Measurements from ENCODE around the gene IGHMBP2.
A peak's percentile ranks its signal among the peaks of the same experiment; 100 is the strongest.

Gene IGHMBP2

DNA sequence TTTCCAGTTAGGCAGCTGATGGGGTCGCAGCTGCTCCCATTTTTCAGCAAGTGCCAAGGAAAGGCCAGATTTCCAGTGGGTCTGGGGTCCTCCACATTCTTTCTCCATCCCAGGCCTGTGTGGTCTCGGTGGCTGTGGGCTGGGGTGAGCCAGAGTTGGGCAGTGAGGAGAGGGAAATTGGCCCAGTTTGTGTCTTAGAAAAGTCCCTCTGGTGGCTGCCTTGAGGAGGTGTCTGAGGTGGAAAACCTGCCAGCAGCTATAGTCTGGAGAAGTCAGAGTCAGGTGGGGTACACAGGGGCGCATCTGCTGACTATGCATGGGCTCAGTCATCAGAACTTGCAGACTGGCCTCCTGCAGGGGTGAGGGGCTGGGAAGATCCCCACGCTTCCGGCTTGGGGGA is 46.6 kb downstream of the IGHMBP2 start:
- Mint-ChIP-seq H3K9me3 (no peaks in the 10 kb centered on the region), H3K4me3 (no peak overlapping the region), H3K27me3 (peaks cover 1% of the 10 kb centered on the region), H3K4me1 (peaks cover 11% of the 10 kb centered on the region), H3K27ac (no peak overlapping the region), H3K36me3 (ENCODE audit: low read depth) (no peaks in the 10 kb centered on the region)
- ATAC-seq (no peak), DNase-seq (no peak)

DNA sequence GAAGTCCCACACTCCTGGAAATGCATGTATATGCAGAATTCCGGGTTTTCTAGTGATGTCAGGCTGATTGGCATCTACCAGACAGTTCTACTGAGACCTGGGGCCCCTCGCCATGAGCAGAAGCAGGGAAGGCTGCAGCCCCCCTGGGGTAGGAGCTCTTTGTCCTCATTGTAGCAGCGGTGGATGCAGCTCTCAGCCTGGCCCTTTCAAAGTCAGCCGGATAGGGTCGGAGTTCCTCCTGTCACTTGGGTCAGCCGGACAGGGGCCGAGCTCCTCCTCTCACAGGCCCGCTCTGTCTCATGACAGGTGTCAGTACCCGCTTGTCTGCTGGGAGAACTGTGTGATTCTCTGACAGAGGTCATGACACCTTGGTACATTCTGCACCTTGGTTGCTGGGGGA is 47.1 kb downstream of the IGHMBP2 start:
- DNase-seq = no peak
- H3K9me3 Mint-ChIP-seq = no peaks in the 10 kb centered on the region
- no peaks in the 10 kb centered on the region for H3K36me3 Mint-ChIP-seq (ENCODE audit: low read depth)
- H3K27ac Mint-ChIP-seq = no peak overlapping the region
- H3K4me3 Mint-ChIP-seq = no peak overlapping the region
- ATAC-seq = no peak
- peaks cover 9% of the 10 kb centered on the region for H3K4me1 Mint-ChIP-seq
- H3K27me3 Mint-ChIP-seq = peaks cover 2% of the 10 kb centered on the region

DNA sequence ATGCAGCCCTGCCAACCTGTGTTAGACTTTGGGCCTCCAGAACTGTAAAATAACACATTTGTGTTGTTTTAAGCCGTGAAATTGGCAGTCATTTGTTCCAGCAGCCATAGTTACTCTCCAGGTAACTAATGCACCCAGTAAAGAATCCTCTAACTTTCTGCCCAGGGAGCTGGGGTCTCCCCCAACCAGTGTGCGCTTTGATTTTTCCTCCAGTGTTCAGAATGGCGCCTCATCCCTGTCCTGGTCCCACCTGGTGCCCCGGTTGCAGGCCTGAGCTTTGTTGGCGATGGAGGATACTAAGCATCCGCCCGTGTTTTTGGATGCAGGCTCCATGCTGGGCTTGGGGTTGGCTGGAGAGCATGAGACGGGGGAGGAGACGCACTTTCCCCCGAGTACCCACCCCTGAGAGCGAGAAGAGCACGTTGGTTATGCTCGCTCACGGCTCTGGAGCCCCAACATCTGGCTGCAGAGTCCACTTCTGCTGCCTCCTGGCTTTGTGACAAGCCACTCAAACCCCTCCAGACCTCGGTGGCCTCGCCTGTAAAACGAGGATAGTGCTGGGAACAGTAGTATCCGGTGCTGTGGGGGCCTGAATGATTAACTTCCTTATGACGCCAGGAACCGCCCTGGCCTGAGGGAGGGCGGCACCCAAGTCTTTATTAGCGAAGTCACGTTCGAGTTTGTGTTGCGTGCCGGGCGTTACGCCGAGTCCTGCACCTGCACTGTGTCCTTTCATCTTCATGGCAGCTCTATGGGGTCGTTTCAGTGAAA is 51.3 kb downstream of the IGHMBP2 start:
- Mint-ChIP-seq H3K9me3 (no peaks in the 10 kb centered on the region), H3K27me3 (peaks cover 2% of the 10 kb centered on the region), H3K36me3 (ENCODE audit: low read depth) (peaks cover 2% of the 10 kb centered on the region), H3K4me1 (peaks cover 3% of the 10 kb centered on the region), H3K27ac (no peak overlapping the region), H3K4me3 (no peak overlapping the region)
- ATAC-seq (peak; percentile 13), DNase-seq (no peak)

DNA sequence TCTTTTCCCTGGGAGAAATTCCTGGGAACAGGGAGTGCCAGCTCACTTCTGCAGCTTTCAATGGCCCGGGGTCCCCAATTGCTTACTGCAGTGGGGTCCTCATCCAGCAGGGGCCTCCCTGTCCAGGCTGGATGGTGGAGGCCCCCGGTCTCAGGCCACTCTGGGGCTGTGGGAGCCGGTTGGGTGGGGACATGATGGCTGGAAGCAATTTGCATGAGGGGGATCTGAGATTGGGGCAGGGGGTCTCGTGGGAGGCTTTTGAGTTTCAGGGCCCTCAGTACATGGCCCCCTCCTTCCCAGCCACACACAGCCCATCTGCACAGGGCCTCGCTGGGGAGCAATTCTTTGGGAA is 51.9 kb downstream of the IGHMBP2 start:
- DNase-seq = no peak
- Mint-ChIP-seq H3K36me3 (ENCODE audit: low read depth) (peaks cover 2% of the 10 kb centered on the region), H3K4me1 (peaks cover 3% of the 10 kb centered on the region), H3K9me3 (no peaks in the 10 kb centered on the region), H3K4me3 (no peak overlapping the region), H3K27ac (no peak overlapping the region), H3K27me3 (peaks cover 2% of the 10 kb centered on the region)
- ATAC-seq = no peak

DNA sequence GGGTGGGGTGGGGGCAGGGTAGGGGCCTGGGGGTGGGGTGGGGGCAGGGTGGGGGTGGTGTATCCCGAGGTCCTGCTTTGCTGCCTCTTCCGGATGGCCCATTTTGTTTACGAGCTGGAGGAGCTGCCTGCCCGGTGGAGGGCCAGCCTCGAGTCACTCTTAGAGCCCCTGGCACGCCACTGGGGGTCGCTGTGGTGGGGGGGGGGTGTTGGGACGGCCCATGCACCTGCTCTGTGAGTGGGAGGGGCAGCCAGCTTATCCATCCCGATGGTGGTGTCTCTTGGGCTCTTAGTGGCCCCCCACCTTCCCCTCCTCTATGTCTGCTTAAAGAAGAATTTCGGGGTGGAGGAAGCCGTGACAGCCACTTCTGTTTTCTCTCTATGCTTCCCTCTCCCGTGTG is 52.5 kb downstream of the IGHMBP2 start:
- no peaks in the 10 kb centered on the region for H3K9me3 Mint-ChIP-seq
- ATAC-seq (peak; percentile 44), DNase-seq (peak; percentile 50)
- H3K27me3 Mint-ChIP-seq = peaks cover 2% of the 10 kb centered on the region
- H3K27ac Mint-ChIP-seq = no peak overlapping the region
- peaks cover 2% of the 10 kb centered on the region for H3K36me3 Mint-ChIP-seq (ENCODE audit: low read depth)
- no peak overlapping the region for H3K4me3 Mint-ChIP-seq
- peaks cover 3% of the 10 kb centered on the region for H3K4me1 Mint-ChIP-seq

DNA sequence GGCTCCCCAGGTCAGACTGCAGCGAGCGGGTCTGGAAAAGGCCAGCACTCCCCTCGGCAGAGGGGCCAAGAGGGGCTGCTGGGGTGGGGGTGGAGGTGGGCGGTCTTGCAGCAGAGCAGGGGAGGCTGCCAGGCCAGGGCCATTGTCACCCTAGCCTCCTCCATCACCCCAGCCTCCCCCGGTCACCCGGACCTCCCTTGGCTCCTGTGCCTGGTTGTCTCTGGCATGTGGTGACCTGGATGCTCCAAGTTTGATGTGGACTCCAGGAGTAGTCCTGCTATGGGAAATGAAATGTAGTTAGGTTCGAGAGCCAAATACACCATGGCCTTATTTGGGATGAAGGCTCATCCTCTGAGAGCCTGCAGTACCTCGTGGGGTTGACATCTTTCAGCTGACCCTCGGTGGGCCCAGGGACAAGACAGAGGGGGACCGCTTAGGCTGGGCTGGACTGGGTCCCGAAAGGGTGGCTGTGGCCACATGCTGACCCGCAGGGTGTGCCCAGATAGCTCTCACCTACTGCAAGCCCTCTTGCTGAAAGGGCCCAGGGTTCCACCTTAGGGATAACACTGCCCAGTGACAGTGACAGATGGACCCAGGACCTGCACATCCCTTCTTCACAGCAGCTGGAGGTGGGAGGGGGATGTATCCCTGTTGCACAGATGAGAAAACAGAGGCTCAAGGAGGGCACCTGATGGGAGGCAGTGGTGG is 53.0 kb downstream of the IGHMBP2 start:
- DNase-seq = no peak

DNA sequence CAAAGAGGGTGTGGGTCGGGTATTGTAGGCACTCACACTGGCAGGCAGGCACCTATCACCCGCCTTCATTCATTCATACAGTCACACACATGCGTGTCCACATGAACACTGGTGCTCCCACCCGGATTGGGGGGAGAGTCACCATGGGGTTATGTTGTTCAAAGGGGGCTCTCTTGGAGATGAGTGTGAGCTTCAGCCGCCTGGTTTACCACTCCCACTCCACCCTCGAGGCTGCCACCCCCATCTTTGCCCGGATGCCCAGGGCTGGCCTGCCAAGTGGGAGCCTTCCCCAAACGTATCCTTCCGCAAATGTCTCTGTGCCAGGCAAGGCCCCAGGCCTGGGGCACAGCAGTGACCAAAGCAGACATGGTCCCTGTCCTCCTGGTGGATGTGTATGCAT is 54.5 kb downstream of the IGHMBP2 start:
- Mint-ChIP-seq H3K27me3 (peaks cover 2% of the 10 kb centered on the region), H3K36me3 (ENCODE audit: low read depth) (peaks cover 2% of the 10 kb centered on the region), H3K27ac (no peak overlapping the region), H3K4me3 (no peak overlapping the region), H3K4me1 (peaks cover 10% of the 10 kb centered on the region), H3K9me3 (no peaks in the 10 kb centered on the region)
- ATAC-seq = no peak
- DNase-seq = no peak

More for the DNA sequence above, 53.0 kb downstream of the IGHMBP2 start:
- Mint-ChIP-seq H3K9me3 (no peaks in the 10 kb centered on the region), H3K27me3 (peaks cover 2% of the 10 kb centered on the region), H3K4me3 (no peak overlapping the region), H3K4me1 (peaks cover 3% of the 10 kb centered on the region), H3K36me3 (ENCODE audit: low read depth) (peaks cover 2% of the 10 kb centered on the region), H3K27ac (no peak overlapping the region)
- no peak for ATAC-seq

DNA sequence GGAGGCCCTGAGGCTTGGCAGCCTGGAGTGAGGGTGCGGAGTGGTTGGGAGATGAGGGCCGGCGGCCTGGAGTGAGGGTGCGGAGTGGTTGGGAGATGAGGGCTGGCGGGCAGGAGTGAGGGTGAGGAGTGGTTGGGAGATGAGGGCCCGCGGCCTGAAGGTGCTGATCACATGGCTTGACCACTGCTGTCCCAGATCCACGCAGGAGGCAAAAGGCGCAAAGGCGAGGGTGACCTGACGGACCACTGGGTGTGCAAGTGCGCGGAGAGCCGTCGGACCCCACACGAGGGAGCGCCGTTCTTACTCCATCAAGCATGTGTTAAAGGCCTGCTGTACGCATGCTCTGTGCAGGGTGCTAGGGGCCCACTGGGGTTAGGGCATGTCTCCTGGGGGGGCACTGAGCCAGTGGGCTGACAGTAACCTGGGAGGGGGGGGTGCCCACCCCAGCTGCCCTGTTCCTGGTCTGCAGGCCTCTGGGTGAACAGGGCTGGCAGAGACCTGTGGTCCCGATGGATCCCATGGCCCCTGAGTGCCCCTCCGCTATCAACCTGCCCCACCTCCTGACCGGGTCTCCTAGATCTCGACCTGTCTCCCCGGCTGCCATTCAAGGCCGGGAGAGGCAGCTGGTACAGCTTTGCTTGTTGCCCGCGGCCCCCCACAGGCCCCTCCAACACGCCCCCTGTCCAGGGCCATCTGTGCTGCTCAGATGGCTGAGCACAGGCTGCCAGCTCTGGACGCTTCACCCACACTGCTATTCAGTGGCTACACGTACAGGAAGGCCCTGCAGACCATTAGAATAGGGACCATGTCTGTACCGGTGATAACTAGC is 56.0 kb downstream of the IGHMBP2 start:
- peaks cover 2% of the 10 kb centered on the region for H3K36me3 Mint-ChIP-seq (ENCODE audit: low read depth)
- H3K4me3 Mint-ChIP-seq = no peak overlapping the region
- DNase-seq = no peak
- peaks cover 2% of the 10 kb centered on the region for H3K27me3 Mint-ChIP-seq
- ATAC-seq = no peak
- peaks cover 10% of the 10 kb centered on the region for H3K4me1 Mint-ChIP-seq
- no peaks in the 10 kb centered on the region for H3K9me3 Mint-ChIP-seq
- no peak overlapping the region for H3K27ac Mint-ChIP-seq

DNA sequence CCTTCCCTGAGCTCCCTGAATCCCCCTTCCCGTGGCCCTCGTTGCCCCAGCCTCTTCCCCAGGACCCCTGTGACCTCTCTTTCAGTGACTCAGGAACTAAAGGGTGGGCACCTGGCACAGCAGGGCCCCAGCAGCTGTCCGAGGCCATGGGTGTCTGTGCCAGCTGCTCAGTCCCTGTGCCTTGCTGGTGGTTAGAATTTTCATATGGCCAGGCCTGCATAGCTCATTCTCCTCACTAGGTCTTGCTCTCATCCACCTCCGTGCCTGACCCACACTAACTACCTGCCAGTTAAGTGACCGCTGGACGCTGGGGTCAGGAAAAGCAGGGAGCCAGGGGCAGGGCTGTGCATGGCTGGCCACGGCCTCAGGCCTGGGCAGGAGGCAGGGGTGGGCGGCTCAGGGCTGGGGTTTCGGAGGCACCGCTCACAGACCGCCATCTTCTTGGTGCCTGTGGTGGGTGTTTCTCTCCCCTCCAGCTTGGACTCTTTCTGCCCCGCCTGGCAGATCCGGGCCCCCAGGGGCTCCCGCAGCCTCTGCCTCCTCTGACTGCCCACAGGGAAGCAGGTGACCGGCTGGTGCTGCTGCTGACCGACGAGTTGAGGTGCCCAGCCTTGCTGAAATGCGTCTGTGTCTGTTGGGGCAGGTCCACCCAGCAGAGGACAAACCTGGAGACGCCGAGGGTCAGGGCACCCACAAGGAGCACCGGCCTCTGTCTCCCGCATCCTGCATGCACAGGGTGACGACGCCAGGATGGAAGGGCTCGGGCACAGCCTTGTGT is 56.8 kb downstream of the IGHMBP2 start:
- Mint-ChIP-seq H3K9me3 (no peaks in the 10 kb centered on the region), H3K4me1 (peaks cover 7% of the 10 kb centered on the region), H3K36me3 (ENCODE audit: low read depth) (peaks cover 2% of the 10 kb centered on the region), H3K27me3 (no peaks in the 10 kb centered on the region), H3K4me3 (no peak overlapping the region), H3K27ac (no peak overlapping the region)
- ATAC-seq = no peak
- DNase-seq = no peak

DNA sequence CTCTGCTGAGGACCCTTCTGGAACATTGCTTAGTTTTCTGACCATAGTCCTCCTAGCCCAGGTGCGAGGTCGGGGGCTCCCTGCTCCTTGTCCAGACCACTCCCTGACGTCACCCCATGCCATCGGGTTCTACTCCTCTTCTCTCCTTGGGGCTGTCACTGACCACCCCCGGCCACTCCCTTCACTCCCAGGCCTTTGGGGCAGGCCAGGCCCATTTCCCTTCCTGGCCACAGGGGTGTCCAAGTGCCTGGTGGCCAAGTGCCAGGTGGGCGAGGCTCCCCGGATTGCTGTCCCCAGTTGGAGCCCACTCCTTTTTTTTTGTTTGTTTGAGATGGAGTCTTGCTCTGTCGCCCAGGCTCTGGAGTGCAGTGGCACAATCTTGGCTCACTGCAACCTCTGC is 57.6 kb downstream of the IGHMBP2 start:
- H3K36me3 Mint-ChIP-seq (ENCODE audit: low read depth) = peaks cover 2% of the 10 kb centered on the region
- DNase-seq (no peak), ATAC-seq (no peak)
- no peaks in the 10 kb centered on the region for H3K9me3 Mint-ChIP-seq
- H3K27me3 Mint-ChIP-seq = no peaks in the 10 kb centered on the region
- H3K27ac Mint-ChIP-seq = no peak overlapping the region
- peaks cover 7% of the 10 kb centered on the region for H3K4me1 Mint-ChIP-seq
- no peak overlapping the region for H3K4me3 Mint-ChIP-seq

DNA sequence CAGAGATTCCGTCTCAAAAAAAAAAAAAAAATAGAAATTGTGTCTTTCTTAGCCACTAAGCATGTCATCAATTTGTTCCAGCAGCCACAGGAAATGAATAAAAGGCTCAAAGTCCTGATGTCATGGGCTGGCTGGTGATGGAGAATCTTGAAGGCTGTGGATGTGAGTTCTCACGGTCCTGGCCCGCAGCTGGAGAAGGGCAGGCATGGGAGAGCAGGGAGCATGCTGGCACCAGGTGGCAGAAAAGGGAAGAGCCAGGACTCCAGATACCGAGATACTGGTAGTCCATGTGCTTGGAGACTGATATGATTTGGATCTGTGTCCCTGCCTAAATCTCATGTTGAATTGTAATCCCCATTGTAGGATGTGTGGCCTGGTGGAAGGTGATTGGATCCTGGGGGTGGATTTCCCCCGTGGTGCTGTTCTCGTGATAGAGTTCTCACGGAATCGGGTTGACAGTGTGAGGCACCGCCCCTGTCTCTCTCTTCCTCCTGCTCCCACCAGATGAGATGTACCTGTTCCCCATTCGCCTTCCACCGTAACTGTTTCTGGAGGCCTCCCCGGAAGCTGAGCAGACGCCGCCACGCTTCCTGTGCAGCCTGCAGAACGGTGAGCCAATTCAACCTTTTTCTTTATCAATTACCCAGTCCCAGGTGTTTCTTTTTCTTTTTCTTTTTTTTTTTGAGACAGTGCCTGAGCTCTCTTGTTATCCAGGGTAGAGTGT is 59.0 kb downstream of the IGHMBP2 start:
- ATAC-seq (no peak), DNase-seq (no peak)
- Mint-ChIP-seq H3K4me3 (no peak overlapping the region), H3K27ac (peak overlapping the region; percentile 65), H3K9me3 (no peaks in the 10 kb centered on the region), H3K36me3 (ENCODE audit: low read depth) (no peaks in the 10 kb centered on the region), H3K4me1 (peaks cover 7% of the 10 kb centered on the region), H3K27me3 (no peaks in the 10 kb centered on the region)

DNA sequence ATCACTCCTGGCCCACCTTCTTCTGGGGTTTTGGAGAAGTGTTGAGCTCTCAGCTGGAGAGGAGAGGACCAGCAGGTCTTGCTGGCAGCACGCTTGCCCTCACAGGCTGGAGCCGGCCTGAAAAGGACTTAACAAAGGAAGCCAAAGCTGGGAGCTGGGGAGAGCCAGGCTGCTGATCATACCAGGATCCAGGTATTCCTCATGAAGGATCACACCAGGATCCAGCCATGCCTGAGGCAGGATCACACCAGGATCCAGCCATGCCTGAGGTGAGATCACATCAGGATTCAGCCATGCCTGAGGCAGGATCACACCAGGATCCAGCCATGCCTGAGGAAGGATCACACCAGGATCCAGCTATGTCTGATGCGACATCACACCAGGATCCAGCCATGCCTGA is 60.1 kb downstream of the IGHMBP2 start:
- DNase-seq (no peak), ATAC-seq (no peak)
- Mint-ChIP-seq H3K9me3 (no peaks in the 10 kb centered on the region), H3K4me1 (peaks cover 7% of the 10 kb centered on the region), H3K27me3 (peaks cover 5% of the 10 kb centered on the region), H3K36me3 (ENCODE audit: low read depth) (no peaks in the 10 kb centered on the region), H3K4me3 (no peak overlapping the region), H3K27ac (no peak overlapping the region)

DNA sequence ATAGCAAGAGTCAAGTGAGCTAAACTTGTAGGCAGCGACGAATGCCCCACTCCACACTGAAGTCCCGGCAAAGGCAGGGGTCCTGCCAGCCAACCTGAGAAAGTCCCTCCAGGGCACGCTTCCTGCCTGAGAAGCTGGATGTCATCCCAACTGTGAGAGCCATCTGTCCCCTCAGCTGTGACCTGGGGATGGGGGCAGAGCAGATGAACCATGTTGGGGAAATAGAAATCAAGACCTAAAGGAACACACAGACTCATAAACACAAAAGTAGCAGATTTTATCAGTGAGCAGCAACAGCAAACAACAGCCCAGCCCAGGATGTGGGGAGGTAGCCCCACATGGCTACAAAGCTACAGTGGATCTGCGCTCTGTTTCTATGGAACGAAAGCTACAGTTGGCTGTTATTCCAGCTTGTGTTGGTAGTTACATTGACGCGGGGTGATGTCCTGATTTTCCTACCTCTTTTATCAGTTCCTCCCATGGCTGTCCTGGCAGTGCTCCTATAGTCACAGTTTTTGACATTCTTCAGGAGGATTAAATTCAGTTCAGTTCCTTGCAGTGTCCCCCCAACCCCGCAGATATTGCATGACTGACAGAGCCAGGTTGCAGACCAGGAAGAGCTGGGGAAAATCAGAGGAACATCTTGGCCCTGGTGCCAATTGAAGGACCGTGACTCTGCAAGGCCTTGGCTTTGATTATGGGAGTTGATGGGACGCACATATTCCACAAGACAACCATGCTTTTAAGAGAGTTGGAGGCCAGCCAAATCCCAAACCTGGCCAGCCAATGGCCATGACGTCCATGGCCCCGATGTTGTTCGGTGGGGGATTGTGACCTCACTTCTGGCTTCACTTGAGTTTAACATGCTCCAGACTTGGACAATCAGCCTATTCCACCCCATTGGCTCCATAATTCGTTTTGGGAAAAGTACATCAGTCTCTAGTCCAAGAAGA is 62.5 kb downstream of the IGHMBP2 start:
- H3K27me3 Mint-ChIP-seq = peaks cover 5% of the 10 kb centered on the region
- no peak overlapping the region for H3K27ac Mint-ChIP-seq
- H3K4me1 Mint-ChIP-seq = peaks cover 7% of the 10 kb centered on the region
- DNase-seq (no peak), ATAC-seq (no peak)
- no peaks in the 10 kb centered on the region for H3K36me3 Mint-ChIP-seq (ENCODE audit: low read depth)
- no peaks in the 10 kb centered on the region for H3K9me3 Mint-ChIP-seq
- H3K4me3 Mint-ChIP-seq = no peak overlapping the region
